ENCODE data around the gene LRP1.

LRP1 gene

DNA sequence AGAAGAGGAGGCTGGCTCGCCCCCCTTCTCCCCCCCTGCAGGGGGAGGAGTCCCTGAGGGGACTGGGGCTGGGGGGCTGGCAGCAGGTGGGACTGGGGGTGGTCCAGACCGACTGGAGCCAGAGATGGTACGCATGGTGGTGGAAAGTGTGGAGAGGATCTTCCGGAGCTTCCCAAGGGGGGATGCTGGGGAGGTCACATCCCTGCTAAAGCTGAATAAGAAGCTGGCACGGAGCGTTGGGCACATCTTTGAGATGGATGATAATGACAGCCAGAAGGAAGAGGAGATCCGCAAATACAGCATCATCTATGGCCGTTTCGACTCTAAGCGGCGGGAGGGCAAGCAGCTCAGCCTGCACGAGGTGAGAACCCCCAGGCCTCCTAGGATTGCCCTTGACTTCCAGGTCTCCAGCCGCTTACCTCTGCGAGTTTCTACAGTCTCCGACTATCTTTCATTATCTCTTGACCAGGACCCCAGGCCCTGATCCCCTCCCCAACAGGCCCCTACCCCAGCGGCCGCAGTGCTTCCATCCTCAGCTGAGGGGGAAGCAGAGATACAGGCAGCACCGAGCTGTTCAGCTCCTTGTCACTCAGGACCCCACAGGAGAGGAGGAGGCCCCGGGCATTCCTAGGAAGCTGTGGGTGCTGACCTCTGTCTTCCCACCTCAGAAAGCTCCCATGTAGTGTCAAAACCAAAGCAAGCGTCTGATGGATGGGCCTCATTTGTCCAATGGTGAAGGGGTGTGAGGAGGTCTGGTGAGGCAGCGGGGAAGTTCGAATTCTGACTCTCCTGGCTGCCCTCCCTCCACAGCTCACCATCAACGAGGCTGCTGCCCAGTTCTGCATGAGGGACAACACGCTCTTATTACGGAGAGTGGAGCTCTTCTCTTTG lies 36.4 kb upstream of the LRP1 start:
- FAIRE-seq (no peak), DNase-seq (ENCODE audit: insufficient read length, low spot score) (no peak)
- TF ChIP-seq, protein P1, sequence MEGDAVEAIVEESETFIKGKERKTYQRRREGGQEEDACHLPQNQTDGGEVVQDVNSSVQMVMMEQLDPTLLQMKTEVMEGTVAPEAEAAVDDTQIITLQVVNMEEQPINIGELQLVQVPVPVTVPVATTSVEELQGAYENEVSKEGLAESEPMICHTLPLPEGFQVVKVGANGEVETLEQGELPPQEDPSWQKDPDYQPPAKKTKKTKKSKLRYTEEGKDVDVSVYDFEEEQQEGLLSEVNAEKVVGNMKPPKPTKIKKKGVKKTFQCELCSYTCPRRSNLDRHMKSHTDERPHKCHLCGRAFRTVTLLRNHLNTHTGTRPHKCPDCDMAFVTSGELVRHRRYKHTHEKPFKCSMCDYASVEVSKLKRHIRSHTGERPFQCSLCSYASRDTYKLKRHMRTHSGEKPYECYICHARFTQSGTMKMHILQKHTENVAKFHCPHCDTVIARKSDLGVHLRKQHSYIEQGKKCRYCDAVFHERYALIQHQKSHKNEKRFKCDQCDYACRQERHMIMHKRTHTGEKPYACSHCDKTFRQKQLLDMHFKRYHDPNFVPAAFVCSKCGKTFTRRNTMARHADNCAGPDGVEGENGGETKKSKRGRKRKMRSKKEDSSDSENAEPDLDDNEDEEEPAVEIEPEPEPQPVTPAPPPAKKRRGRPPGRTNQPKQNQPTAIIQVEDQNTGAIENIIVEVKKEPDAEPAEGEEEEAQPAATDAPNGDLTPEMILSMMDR (IDR thresholded peaks at IDR 0.05; ENCODE audit: insufficient read depth, missing control alignments): no peak

DNA sequence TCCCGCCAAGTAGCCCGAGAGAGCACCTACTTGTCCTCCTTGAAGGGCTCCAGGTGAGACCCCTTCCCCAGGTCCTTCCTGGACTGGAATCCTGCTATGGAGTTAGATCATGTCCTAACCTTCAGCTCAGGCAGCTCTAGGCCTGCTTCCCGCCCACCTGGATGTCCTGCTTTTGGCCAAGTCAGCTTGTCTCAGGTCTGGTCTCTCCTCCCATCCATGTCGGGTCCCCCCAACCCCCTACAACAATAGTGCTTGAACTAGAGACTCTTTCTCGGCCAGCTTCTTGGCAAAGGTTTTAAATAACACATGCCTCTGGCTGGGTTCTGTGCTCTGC lies 35.8 kb upstream of the LRP1 start:
- no peak for FAIRE-seq
- no peak for DNase-seq (ENCODE audit: insufficient read length, low spot score)
- TF ChIP-seq, protein P1 (IDR thresholded peaks at IDR 0.05; ENCODE audit: insufficient read depth, missing control alignments): no peak

DNA sequence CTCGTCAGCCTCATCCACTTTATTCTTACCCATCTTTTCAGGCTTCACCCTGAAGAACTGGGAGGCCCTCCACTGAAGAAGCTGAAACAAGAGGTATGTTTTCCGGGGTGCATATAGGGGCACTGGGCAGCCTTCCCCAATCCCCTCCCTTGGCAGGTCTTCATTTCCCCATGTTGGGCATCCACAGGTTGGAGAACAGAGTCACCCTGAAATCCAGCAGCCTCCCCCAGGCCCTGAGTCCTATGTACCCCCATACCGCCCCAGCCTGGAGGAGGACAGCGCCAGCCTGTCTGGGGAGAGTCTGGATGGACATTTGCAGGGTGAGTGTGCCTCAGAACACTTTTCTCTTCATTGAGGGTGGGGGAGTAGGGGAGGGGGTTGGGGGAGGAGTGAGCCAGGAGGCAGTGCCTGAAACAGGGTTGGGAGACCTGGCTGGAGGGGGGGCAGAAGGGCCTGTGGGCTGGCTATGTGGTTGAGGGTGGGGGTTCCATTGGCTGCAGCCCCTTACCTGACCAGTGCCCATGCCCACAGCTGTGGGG lies 35.3 kb upstream of the LRP1 start:
- TF ChIP-seq, protein P1 (IDR thresholded peaks at IDR 0.05; ENCODE audit: insufficient read depth, missing control alignments): no peak
- no peak for FAIRE-seq
- DNase-seq (ENCODE audit: insufficient read length, low spot score): no peak

DNA sequence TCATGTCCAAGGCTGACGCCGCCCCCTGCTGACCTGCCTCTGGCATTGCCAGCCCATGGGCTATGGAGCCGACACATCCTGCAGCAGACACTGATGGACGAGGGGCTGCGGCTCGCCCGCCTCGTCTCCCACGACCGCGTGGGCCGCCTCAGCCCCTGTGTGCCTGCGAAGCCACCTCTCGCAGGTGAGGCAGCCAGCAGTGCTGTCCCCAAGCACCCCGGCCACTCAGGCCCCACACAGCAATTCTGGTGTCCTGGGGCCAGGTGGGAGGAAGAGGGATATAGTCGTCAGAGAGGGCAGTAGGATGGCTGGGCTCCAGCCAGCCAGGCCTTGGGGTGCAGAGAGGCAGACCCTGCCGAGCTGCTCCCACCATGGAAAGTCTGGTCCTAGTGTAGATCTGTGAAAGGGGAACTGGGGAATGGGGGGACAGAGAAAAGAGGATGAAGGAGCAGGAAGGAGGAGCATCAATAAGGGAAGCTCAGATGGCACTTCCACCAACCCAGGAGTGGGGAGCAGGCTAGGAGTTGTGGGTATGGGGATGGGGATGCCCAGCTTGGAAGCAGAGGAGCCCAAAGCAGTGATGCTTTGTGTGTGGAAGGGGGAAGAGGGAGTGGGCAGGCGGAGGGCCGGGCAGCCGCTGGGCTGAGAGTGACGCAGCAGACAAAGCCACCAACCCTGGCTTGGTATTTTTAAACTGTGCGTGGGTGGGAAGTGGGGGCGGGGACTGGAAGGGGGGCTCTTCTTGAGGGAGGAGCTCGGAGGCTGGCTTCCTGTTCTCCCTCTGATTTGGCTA lies 34.7 kb upstream of the LRP1 start:
- DNase-seq (ENCODE audit: insufficient read length, low spot score) (peak; percentile 89), FAIRE-seq (no peak)
- TF ChIP-seq, protein P1 (IDR thresholded peaks at IDR 0.05; ENCODE audit: insufficient read depth, missing control alignments): peak; percentile 59

DNA sequence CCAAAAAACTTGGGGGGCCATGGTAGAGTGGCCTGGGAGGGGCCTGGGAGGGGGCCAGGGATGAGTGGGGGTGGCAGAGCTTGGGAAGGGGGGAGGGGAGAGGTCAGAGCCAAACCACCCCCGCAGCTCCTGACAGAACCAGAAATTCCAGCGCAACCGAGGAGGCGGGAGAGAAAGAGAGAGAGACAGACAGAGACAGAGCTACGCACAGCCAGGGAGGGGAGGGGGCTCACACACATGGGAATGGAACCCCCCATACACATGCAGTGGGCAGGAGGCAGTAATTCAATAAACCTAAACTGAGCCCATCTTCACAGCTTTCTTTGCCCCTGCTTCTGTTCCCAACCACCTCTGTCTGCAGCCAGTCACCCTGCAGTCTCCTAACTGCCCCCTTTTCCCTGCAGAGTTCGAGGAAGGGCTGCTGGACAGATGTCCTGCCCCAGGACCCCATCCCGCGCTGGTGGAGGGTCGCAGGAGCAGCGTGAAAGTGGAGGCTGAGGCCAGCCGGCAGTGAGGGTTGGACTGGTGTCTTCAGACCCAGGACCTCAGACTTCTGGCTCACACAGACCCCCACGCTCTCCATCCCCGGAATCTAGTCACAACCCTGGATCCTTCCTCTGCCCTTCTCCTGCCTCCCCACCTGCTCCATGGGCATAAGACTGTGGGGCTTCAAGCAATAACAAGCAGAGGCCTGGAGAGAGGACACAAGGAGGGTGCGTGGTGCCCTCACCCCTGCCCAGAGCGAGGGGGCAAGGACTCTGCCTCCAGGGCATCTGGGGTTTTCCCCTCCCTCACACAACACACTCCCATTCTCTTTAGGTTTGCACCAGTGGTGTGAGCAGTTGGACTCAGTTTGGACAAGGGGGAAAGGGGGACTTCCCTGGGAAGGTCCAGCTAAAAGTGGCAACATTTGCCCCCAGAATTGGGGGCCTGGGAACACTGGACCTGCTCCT lies 33.8 kb upstream of the LRP1 start:
- DNase-seq (ENCODE audit: insufficient read length, low spot score) (no peak), FAIRE-seq (no peak)
- TF ChIP-seq, protein P1 (IDR thresholded peaks at IDR 0.05; ENCODE audit: insufficient read depth, missing control alignments): no peak

DNA sequence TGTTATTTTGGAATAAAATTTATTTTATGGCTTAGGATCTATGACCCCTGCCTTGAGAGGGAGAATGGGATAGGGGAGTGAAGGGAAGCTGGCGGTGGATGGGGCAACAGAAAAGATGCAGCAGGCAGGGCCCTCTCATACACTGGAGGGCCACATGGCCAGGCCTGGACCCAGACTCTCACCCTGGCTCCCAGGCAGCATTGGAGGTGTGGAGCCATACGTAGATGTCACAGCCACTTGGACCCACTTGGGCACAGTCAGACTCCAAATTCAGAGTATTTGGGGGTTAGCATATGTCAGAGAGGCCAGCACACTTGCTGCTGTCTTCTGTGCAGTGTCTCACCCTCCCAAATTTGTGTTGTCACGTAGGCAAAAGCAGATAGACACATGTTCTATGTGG lies 32.8 kb upstream of the LRP1 start:
- TF ChIP-seq, protein P1 (IDR thresholded peaks at IDR 0.05; ENCODE audit: insufficient read depth, missing control alignments): no peak
- FAIRE-seq: no peak

More for the DNA sequence above, 32.8 kb upstream of the LRP1 start:
- DNase-seq (ENCODE audit: insufficient read length, low spot score): no peak

Measured in D721Med (cell line).